K562 (cell line): ENCODE data around the gene CTDSP1. TPM values are rescaled to one million over a fixed set of nuclear protein-coding genes. Genes with fewer than 3 reads are reported as not detected.

Source experiments
- BDP1 ChIP-seq: IDR thresholded peaks from 3 replicates; pipeline ENCODE4 v1.6.1; 2011; ENCODE audit not compliant: insufficient read length, insufficient read depth
- CREB1 ChIP-seq, 2 experiments: sonication (generic) in 1 of 2; formaldehyde crosslinking in 1 of 2; IDR thresholded peaks; 2 replicates each; pipeline versions ENCODE4 v1.6.1 to v1.8.0; 2012 to 2022; ENCODE audit warnings: inconsistent platforms in 1 of 2, mild to moderate bottlenecking in 1 of 2, missing genetic modification reagents in 1 of 2, moderate library complexity in 1 of 2
- KDM4B ChIP-seq, 2 experiments: fragments of 450-650 bp in 1 of 2; sonication (generic) in 1 of 2; IDR thresholded peaks; 2 replicates each; pipeline ENCODE4 v1.6.1; 2016 to 2017; ENCODE audit warnings: borderline replicate concordance in 2 of 2, antibody characterized with exemption in 1 of 2, low read depth in 1 of 2, mild to moderate bottlenecking in 1 of 2
- NCOR1 ChIP-seq: fragments of 450-650 bp; IDR thresholded peaks from 2 replicates; pipeline ENCODE4 v1.6.1; 2016; ENCODE audit warnings: mild to moderate bottlenecking, moderate library complexity
- NR2F6 ChIP-seq: fragments of 450-650 bp; formaldehyde crosslinking; IDR thresholded peaks from 2 replicates; pipeline ENCODE4 v1.4.0; 2020; ENCODE audit warnings: mild to moderate bottlenecking
- POLR2A ChIP-seq: fragments of 450-650 bp; conservative IDR thresholded peaks from 2 replicates; pipeline ENCODE4 v1.6.1; 2016
- SMC3 ChIP-seq: conservative IDR thresholded peaks from 2 replicates; pipeline ENCODE4 v1.6.1; 2011; ENCODE audit warnings: low read depth, low read length, improper control_type of control experiment; ENCODE audit not compliant: insufficient read depth
- SRSF3 ChIP-seq: fragments of 200-400 bp; formaldehyde crosslinking; IDR thresholded peaks from 2 replicates; pipeline ENCODE4 v1.6.1; 2016; ENCODE audit warnings: mild to moderate bottlenecking, low read length, moderate library complexity; ENCODE audit not compliant: insufficient read depth
- SRSF9 ChIP-seq: fragments of 200-400 bp; formaldehyde crosslinking; IDR thresholded peaks from 2 replicates; pipeline ENCODE4 v1.6.1; 2017; ENCODE audit warnings: low read depth, low read length, borderline replicate concordance
- TEAD4 ChIP-seq, 2 experiments: sonication (generic) in 1 of 2; formaldehyde crosslinking in 1 of 2; IDR thresholded peaks; 2 replicates each; pipeline versions ENCODE4 v1.6.1 to v1.8.0; 2012 to 2022; ENCODE audit warnings: borderline replicate concordance in 1 of 2, inconsistent platforms in 1 of 2, low read length in 1 of 2, mild to moderate bottlenecking in 1 of 2, missing genetic modification reagents in 1 of 2
- WHSC1 ChIP-seq: IDR thresholded peaks from one replicate; pipeline ENCODE4 v1.6.1; 2012; ENCODE audit warnings: low read length, control low read depth, inconsistent platforms
- ZNF436 ChIP-seq: fragments of 250-450, 450-650 bp; sonication (Bioruptor Pico); formaldehyde crosslinking; IDR thresholded peaks from 2 replicates; pipeline ENCODE4 v1.7.0; 2020; ENCODE audit warnings: mild to moderate bottlenecking
- ZNF780A ChIP-seq: fragments of 250-450 bp; sonication (Bioruptor Pico); IDR thresholded peaks from 2 replicates; pipeline ENCODE4 v1.5.0; 2021; ENCODE audit warnings: mild to moderate bottlenecking
- polyA plus RNA-seq, 8 experiments: library from polyadenylated mRNA; depleted of rRNA in 4 of 8; stranded (reverse) in 5 of 8; unstranded in 3 of 8; fragments of >200 nt; fragmentation: Nextera tagmentation in 2 of 8; fragmentation: Illumina TruSeq in 1 of 8; extraction: Ambion mirVana in 2 of 8; extraction: Trizol in 1 of 8; gene quantifications; 2 replicates each; pipeline versions ENCODE4 v1.2.1 to v1.2.3, GENCODE V29; 2011 to 2014; ENCODE audit warnings: inconsistent platforms in 1 of 8, missing spikeins in 1 of 8
- total RNA-seq, 7 experiments: library from RNA; depleted of rRNA in 6 of 7; stranded (reverse); fragments of >200 nt in 6 of 7; fragmentation: Illumina TruSeq in 2 of 7; extraction: Trizol in 2 of 7; gene quantifications; 2 replicates each; pipeline versions ENCODE4 v1.2.1 to v1.2.3, GENCODE V29; 2011 to 2021; ENCODE audit warnings: low replicate concordance in 1 of 7
- TF ChIP-seq, protein P1 (sequence below): fragments of 200-600 bp; sonication (generic); IDR thresholded peaks from one replicate; pipeline ENCODE4 v1.6.1; 2012; ENCODE audit warnings: mild to moderate bottlenecking, low read depth, low read length, inconsistent platforms
- TF ChIP-seq, protein P2 (sequence below): IDR thresholded peaks from 2 replicates; pipeline ENCODE4 v1.6.1; 2014; ENCODE audit warnings: antibody characterized with exemption

Gene CTDSP1
- total and polyA plus RNA-seq, 9 of the 15 experiments (the other 6 are each of a cell fraction or from before 2014, with no cell fraction given): 2.4 to 74.8 (median 45.8) TPM

DNA sequence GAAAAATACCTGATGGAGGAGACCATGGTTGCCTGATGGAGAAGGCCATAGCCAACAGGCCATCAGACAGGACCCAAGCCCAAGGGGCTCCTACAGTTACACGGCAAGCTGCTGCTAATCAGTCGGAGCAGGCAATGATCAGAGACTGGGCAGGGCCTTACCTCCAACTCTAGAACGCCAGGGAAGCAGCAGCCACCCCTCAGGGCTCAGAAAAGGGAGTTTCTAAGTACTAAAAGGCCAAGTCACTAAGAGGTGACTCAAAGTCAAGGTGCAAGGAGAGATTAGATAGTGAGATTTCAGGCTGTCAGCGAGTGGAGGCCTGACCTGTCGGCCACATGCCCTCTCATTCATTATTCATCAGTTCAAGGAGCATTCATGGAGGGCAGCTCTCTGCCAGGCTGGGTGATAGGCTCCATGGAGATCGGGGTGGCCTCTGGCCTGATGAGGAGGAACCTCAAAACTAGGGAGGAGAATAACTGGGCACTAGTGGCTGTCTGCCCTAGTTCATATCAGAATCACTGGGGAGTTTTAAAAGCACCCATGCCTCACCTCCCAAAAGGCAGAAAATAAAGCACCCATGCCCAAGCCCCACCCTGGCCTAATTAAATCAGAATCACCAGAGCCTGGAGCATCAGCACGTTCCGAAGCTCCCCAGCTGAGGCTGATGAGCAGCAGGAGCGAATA is 22.9 kb downstream of the CTDSP1 start (continued):
- TF ChIP-seq, protein P1, sequence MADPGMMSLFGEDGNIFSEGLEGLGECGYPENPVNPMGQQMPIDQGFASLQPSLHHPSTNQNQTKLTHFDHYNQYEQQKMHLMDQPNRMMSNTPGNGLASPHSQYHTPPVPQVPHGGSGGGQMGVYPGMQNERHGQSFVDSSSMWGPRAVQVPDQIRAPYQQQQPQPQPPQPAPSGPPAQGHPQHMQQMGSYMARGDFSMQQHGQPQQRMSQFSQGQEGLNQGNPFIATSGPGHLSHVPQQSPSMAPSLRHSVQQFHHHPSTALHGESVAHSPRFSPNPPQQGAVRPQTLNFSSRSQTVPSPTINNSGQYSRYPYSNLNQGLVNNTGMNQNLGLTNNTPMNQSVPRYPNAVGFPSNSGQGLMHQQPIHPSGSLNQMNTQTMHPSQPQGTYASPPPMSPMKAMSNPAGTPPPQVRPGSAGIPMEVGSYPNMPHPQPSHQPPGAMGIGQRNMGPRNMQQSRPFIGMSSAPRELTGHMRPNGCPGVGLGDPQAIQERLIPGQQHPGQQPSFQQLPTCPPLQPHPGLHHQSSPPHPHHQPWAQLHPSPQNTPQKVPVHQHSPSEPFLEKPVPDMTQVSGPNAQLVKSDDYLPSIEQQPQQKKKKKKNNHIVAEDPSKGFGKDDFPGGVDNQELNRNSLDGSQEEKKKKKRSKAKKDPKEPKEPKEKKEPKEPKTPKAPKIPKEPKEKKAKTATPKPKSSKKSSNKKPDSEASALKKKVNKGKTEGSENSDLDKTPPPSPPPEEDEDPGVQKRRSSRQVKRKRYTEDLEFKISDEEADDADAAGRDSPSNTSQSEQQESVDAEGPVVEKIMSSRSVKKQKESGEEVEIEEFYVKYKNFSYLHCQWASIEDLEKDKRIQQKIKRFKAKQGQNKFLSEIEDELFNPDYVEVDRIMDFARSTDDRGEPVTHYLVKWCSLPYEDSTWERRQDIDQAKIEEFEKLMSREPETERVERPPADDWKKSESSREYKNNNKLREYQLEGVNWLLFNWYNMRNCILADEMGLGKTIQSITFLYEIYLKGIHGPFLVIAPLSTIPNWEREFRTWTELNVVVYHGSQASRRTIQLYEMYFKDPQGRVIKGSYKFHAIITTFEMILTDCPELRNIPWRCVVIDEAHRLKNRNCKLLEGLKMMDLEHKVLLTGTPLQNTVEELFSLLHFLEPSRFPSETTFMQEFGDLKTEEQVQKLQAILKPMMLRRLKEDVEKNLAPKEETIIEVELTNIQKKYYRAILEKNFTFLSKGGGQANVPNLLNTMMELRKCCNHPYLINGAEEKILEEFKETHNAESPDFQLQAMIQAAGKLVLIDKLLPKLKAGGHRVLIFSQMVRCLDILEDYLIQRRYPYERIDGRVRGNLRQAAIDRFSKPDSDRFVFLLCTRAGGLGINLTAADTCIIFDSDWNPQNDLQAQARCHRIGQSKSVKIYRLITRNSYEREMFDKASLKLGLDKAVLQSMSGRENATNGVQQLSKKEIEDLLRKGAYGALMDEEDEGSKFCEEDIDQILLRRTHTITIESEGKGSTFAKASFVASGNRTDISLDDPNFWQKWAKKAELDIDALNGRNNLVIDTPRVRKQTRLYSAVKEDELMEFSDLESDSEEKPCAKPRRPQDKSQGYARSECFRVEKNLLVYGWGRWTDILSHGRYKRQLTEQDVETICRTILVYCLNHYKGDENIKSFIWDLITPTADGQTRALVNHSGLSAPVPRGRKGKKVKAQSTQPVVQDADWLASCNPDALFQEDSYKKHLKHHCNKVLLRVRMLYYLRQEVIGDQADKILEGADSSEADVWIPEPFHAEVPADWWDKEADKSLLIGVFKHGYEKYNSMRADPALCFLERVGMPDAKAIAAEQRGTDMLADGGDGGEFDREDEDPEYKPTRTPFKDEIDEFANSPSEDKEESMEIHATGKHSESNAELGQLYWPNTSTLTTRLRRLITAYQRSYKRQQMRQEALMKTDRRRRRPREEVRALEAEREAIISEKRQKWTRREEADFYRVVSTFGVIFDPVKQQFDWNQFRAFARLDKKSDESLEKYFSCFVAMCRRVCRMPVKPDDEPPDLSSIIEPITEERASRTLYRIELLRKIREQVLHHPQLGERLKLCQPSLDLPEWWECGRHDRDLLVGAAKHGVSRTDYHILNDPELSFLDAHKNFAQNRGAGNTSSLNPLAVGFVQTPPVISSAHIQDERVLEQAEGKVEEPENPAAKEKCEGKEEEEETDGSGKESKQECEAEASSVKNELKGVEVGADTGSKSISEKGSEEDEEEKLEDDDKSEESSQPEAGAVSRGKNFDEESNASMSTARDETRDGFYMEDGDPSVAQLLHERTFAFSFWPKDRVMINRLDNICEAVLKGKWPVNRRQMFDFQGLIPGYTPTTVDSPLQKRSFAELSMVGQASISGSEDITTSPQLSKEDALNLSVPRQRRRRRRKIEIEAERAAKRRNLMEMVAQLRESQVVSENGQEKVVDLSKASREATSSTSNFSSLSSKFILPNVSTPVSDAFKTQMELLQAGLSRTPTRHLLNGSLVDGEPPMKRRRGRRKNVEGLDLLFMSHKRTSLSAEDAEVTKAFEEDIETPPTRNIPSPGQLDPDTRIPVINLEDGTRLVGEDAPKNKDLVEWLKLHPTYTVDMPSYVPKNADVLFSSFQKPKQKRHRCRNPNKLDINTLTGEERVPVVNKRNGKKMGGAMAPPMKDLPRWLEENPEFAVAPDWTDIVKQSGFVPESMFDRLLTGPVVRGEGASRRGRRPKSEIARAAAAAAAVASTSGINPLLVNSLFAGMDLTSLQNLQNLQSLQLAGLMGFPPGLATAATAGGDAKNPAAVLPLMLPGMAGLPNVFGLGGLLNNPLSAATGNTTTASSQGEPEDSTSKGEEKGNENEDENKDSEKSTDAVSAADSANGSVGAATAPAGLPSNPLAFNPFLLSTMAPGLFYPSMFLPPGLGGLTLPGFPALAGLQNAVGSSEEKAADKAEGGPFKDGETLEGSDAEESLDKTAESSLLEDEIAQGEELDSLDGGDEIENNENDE: no peak
- TF ChIP-seq SRSF9 (no peak), WHSC1 (no peak), SMC3 (no peak), ZNF780A (no peak), SRSF3 (no peak), CREB1 (IDR thresholded peaks at IDR 0.05) (no peak; the same call in 1 of the 2 replicates), CREB1 (CRISPR knock-in tag; IDR thresholded peaks at IDR 0.05) (no peak), KDM4B (IDR thresholded peaks at IDR 0.05; ENCODE audit: borderline replicate concordance in 2 of 2, low read depth in 1 of 2) (no peak), NCOR1 (peak; percentile 81), BDP1 (no peak), POLR2A (no peak), TEAD4 (IDR thresholded peaks at IDR 0.05; ENCODE audit: low read length) (peak; percentile 94), TEAD4 (CRISPR knock-in tag; IDR thresholded peaks at IDR 0.05; ENCODE audit: borderline replicate concordance) (no peak), ZNF436 (CRISPR knock-in tag) (no peak), NR2F6 (CRISPR knock-in tag) (no peak)
- TF ChIP-seq, protein P2, sequence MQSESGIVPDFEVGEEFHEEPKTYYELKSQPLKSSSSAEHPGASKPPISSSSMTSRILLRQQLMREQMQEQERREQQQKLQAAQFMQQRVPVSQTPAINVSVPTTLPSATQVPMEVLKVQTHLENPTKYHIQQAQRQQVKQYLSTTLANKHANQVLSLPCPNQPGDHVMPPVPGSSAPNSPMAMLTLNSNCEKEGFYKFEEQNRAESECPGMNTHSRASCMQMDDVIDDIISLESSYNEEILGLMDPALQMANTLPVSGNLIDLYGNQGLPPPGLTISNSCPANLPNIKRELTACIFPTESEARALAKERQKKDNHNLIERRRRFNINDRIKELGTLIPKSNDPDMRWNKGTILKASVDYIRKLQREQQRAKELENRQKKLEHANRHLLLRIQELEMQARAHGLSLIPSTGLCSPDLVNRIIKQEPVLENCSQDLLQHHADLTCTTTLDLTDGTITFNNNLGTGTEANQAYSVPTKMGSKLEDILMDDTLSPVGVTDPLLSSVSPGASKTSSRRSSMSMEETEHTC: 0 out of 2 replicates have a peak, but pooled peaks have one; percentile 10
